GM12872 (cell line): ENCODE measurements around the gene ASB15.

Experiments
- CTCF ChIP-seq: IDR thresholded peaks from 3 replicates; pipeline ENCODE4 v1.5.1; 2011; ENCODE audit warnings: low read depth, mild to moderate bottlenecking, low read length, moderate library complexity; ENCODE audit not compliant: insufficient read depth

ASB15 gene

GRCh38 chr7:123652406-123652805 lies 50.8 kb downstream of the ASB15 start:
- no peak for TF ChIP-seq CTCF

- no peak for TF ChIP-seq CTCF
These were observed 51.5 kb downstream of the ASB15 start for GRCh38 chr7:123653162-123653561.

GRCh38 chr7:123655614-123656013 lies 54.0 kb downstream of the ASB15 start, which contains the start of gene LMOD2:
Gene LMOD2 (plus strand): TSS chr7:123655866. CDS start chr7:123655964, 98 bp downstream.
- TF ChIP-seq CTCF, result no peak

GRCh38 chr7:123656544-123657303 lies 55.1 kb downstream of the ASB15 start:
- no peak for TF ChIP-seq CTCF

GRCh38 chr7:123657304-123657685 lies 55.7 kb downstream of the ASB15 start:
- TF ChIP-seq CTCF, result no peak

- no peak for TF ChIP-seq CTCF
These were observed 56.4 kb downstream of the ASB15 start for GRCh38 chr7:123658023-123658422.

- no peak for TF ChIP-seq CTCF
These were observed 59.1 kb downstream of the ASB15 start for GRCh38 chr7:123660514-123661354.
